Mesenchymal stem cell (in vitro differentiated cells and primary cell): ENCODE measurements around the gene RND3.

Experiments used
- DNase-seq: peaks from one replicate; pipeline ENCODE4 v3.0.0-alpha.2; 2013
- H2AFZ ChIP-seq: one replicate; pipeline ENCODE4 v1.6.1; 2013; ENCODE audit warnings: low read depth, mild to moderate bottlenecking, control low read depth, inconsistent platforms, low read length, moderate library complexity
- H2AK5ac ChIP-seq: 2 replicates; pipeline ENCODE4 v1.6.1; 2013; ENCODE audit warnings: low read length, moderate library complexity, mild to moderate bottlenecking, inconsistent platforms; ENCODE audit not compliant: severe bottlenecking
- H2BK120ac ChIP-seq: one replicate; pipeline ENCODE4 v1.6.1; 2013; ENCODE audit warnings: low read depth, mild to moderate bottlenecking, inconsistent platforms, low read length, moderate library complexity
- H2BK12ac ChIP-seq, 2 experiments: one replicate each; pipeline ENCODE4 v1.6.1; 2013; ENCODE audit warnings: inconsistent platforms in 2 of 2, low read length in 2 of 2, mild to moderate bottlenecking in 2 of 2, moderate library complexity in 2 of 2, control low read depth in 1 of 2
- H2BK15ac ChIP-seq: one replicate; pipeline ENCODE4 v1.6.1; 2013; ENCODE audit warnings: mild to moderate bottlenecking, low read depth, inconsistent platforms; ENCODE audit not compliant: poor library complexity, severe bottlenecking
- H2BK5ac ChIP-seq: 2 replicates; pipeline ENCODE4 v1.6.1; 2013; ENCODE audit warnings: low read depth, mild to moderate bottlenecking, low read length, control low read depth, inconsistent platforms; ENCODE audit not compliant: poor library complexity, severe bottlenecking
- H3K14ac ChIP-seq, 2 experiments: one replicate each; pipeline ENCODE4 v1.6.1; 2013; ENCODE audit warnings: inconsistent platforms in 2 of 2, low read length in 2 of 2, control low read depth in 1 of 2, mild to moderate bottlenecking in 1 of 2, moderate library complexity in 1 of 2
- H3K18ac ChIP-seq, 2 experiments: one replicate each; pipeline ENCODE4 v1.6.1; 2013; ENCODE audit warnings: inconsistent platforms in 2 of 2, low read length in 2 of 2, control low read depth in 1 of 2, low read depth in 1 of 2, mild to moderate bottlenecking in 1 of 2
- H3K23ac ChIP-seq, 2 experiments: one replicate each; pipeline ENCODE4 v1.6.1; 2013; ENCODE audit warnings: inconsistent platforms in 2 of 2, low read length in 2 of 2, mild to moderate bottlenecking in 2 of 2, moderate library complexity in 2 of 2, control low read depth in 1 of 2
- H3K27ac ChIP-seq: 2 replicates; pipeline ENCODE4 v1.5.1; 2013; ENCODE audit warnings: mild to moderate bottlenecking, moderate library complexity, low read length, control low read depth, inconsistent platforms; ENCODE audit not compliant: poor library complexity, severe bottlenecking
- H3K27me3 ChIP-seq, 2 experiments: 2 replicates each; pipeline versions ENCODE4 v1.6.1 to v1.7.0; 2013; ENCODE audit warnings: low read length in 2 of 2, mild to moderate bottlenecking in 2 of 2, moderate library complexity in 2 of 2, control low read depth in 1 of 2, inconsistent platforms in 1 of 2; ENCODE audit not compliant: control insufficient read depth in 1 of 2, insufficient read depth in 1 of 2
- H3K36me3 ChIP-seq, 2 experiments: 2 replicates each; pipeline versions ENCODE4 v1.6.1 to v1.7.0; 2013; ENCODE audit warnings: low read length in 2 of 2, control low read depth in 1 of 2, inconsistent platforms in 1 of 2, low read depth in 1 of 2, mild to moderate bottlenecking in 1 of 2; ENCODE audit not compliant: insufficient read depth in 2 of 2, control insufficient read depth in 1 of 2
- H3K4ac ChIP-seq, 2 experiments: one replicate each; pipeline ENCODE4 v1.6.1; 2013; ENCODE audit warnings: inconsistent platforms in 2 of 2, low read length in 2 of 2, mild to moderate bottlenecking in 2 of 2, moderate library complexity in 2 of 2, control low read depth in 1 of 2, low read depth in 1 of 2
- H3K4me1 ChIP-seq: 2 replicates; pipeline ENCODE4 v1.6.1; 2013; ENCODE audit warnings: low read depth, low read length, control low read depth; ENCODE audit not compliant: control insufficient read depth, insufficient read depth
- H3K4me2 ChIP-seq: 2 replicates; pipeline ENCODE4 v1.6.1; 2013; ENCODE audit warnings: low read length, mild to moderate bottlenecking, inconsistent platforms; ENCODE audit not compliant: poor library complexity, severe bottlenecking
- H3K4me3 ChIP-seq, 2 experiments: 2 replicates each; pipeline versions ENCODE4 v1.5.1 to v1.7.0; 2013; ENCODE audit warnings: low read length in 2 of 2, mild to moderate bottlenecking in 2 of 2, control low read depth in 1 of 2, low read depth in 1 of 2; ENCODE audit not compliant: insufficient read depth in 1 of 2
- H3K79me1 ChIP-seq: replicated peaks from 2 replicates; pipeline ENCODE4 v1.6.1; 2013; ENCODE audit warnings: mild to moderate bottlenecking, control low read depth, low read length, inconsistent platforms; ENCODE audit not compliant: poor library complexity, severe bottlenecking
- H3K9ac ChIP-seq: 2 replicates; pipeline ENCODE4 v1.7.0; 2013; ENCODE audit warnings: mild to moderate bottlenecking, low read length, moderate library complexity
- H3K9me3 ChIP-seq: 2 replicates; pipeline ENCODE4 v1.7.0; 2013; ENCODE audit warnings: mild to moderate bottlenecking, low read length; ENCODE audit not compliant: control insufficient read depth
- H4K8ac ChIP-seq: one replicate; pipeline ENCODE4 v1.6.1; 2013; ENCODE audit warnings: inconsistent platforms, mild to moderate bottlenecking, low read length, moderate library complexity
- H4K91ac ChIP-seq: one replicate; pipeline ENCODE4 v1.6.1; 2013; ENCODE audit warnings: mild to moderate bottlenecking, low read length, inconsistent platforms
- WGBS: methylation state at CpG from one replicate; pipeline ENCODE4 v1.1.7; 2013; ENCODE audit warnings: mixed read lengths; 5-methylcytosine and 5-hydroxymethylcytosine counted together

The RND3 gene

DNA sequence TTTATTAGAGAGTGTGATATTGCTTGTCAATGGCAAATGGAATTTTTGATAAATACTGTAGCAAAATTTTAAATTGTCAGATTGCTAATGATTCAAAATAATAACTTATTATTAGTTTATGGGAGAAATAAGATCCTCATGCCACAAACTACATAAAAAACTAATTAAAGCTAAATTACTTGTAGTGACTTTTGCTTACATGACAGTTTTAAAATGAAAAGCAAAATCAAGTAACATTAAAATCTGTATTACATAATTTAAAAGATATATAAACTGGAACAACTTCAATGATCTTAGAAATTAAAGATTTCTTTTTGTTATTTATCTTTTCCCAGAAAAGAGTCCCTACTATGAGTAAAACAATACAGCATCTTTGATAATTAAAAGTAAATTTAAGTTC lies 17.7 kb upstream of the RND3 start:
- Histone ChIP-seq H3K9me3 (no peaks in the 10 kb centered on the region), H3K27me3 (no peaks in the 10 kb centered on the region), H3K4ac (no peak overlapping the region), H3K79me1 (no peaks in the 10 kb centered on the region), H4K91ac (no peak overlapping the region), H3K36me3 (no peaks in the 10 kb centered on the region), H2BK15ac (no peak overlapping the region), H2BK5ac (no peak overlapping the region), H3K14ac (no peak overlapping the region), H2AFZ (no peak overlapping the region), H3K4me3 (no peak overlapping the region), H3K23ac (no peak overlapping the region), H2BK12ac (no peak overlapping the region), H3K18ac (no peak overlapping the region), H2BK120ac (no peak overlapping the region), H3K4me1 (no peaks in the 10 kb centered on the region), H3K4me2 (no peak overlapping the region), H2AK5ac (no peak overlapping the region), H3K9ac (no peak overlapping the region), H4K8ac (no peak overlapping the region), H3K27ac (no peak overlapping the region)
- DNase-seq = no peak

DNA sequence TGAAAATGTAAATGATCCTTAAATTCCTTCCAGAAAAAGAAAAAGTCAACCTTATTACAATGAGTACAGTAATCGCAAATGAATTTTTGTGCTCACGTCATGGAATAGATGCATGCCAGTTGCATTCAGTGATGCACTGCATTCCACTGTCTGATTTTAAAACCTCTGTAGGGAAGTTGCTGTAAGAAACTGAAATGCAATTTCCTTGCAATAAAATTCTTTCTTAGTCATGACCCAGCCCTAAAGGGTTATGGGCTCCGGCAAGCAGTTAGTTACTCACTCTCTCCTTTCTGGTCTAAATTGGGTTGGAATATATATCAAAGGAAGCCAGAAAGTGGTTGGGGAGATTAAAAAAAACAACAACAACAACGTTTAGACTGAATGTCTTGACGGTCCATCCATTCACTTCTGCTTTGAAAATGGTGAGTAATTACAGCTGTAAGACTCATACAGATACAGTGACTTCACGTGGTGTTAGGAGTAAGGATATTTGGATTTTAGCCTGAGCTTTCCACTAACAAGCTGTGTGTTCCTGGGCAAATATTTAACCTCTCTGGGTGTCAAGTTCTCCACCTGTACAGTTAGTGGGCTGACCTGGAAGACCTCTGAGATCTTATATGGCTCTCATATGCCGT lies 8.6 kb upstream of the RND3 start:
- Histone ChIP-seq H3K23ac (no peak overlapping the region), H2BK120ac (peak overlapping the region; percentile 19), H2BK5ac (no peak overlapping the region), H3K27ac (peak overlapping the region; percentile 39), H2BK15ac (no peak overlapping the region), H3K4ac (no peak overlapping the region), H3K4me1 (no peaks in the 10 kb centered on the region), H3K36me3 (no peaks in the 10 kb centered on the region), H2BK12ac (peak overlapping the region in 1 of 2 experiments; percentile 66), H3K9ac (peak overlapping the region; percentile 83), H4K91ac (no peak overlapping the region), H3K14ac (no peak overlapping the region), H4K8ac (no peak overlapping the region), H3K79me1 (no peaks in the 10 kb centered on the region), H2AK5ac (no peak overlapping the region), H2AFZ (no peak overlapping the region), H3K27me3 (no peaks in the 10 kb centered on the region), H3K4me2 (peak overlapping the region; percentile 11), H3K9me3 (no peaks in the 10 kb centered on the region), H3K4me3 (peak overlapping the region in 1 of 2 experiments; percentile 47), H3K18ac (peak overlapping the region in 1 of 2 experiments; percentile 33)
- DNase-seq = peak; percentile 94
- 12% methylated on average over 7 of the region's 7 CpGs for WGBS

DNA sequence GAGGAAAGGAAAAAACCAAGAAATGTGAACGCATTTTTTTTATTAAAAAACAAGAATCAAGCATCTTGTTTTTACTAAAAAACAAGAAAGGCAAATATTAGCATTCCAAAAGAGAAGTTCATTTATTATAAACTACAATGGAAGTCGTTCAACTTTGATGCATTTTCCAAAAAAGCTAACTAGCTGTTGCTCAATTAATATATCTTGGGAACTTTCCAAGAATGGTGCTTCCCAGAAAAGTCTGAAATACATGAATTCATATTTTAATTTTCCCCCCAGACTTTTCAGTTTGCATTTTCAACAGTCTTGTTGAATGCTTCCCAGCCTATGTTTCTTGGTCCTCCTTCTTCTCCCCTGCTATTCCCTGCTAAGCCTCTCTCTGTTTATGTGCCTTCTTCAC lies 7.5 kb upstream of the RND3 start:
- H3K4me2 ChIP-seq = no peak overlapping the region
- H3K14ac ChIP-seq = no peak overlapping the region
- H2BK5ac ChIP-seq = no peak overlapping the region
- H4K91ac ChIP-seq = no peak overlapping the region
- no peak overlapping the region for H2AFZ ChIP-seq
- H2BK120ac ChIP-seq = no peak overlapping the region
- WGBS = 100% methylated on average over 1 of the region's 2 CpGs
- no peaks in the 10 kb centered on the region for H3K4me1 ChIP-seq
- no peak overlapping the region for H2BK15ac ChIP-seq
- H2AK5ac ChIP-seq = no peak overlapping the region
- no peak overlapping the region for H3K4me3 ChIP-seq
- no peak overlapping the region for H2BK12ac ChIP-seq
- H3K23ac ChIP-seq = no peak overlapping the region
- peak overlapping the region; percentile 83 for H3K9ac ChIP-seq
- no peak overlapping the region for H4K8ac ChIP-seq
- no peaks in the 10 kb centered on the region for H3K9me3 ChIP-seq
- H3K18ac ChIP-seq = no peak overlapping the region
- no peaks in the 10 kb centered on the region for H3K36me3 ChIP-seq
- H3K27me3 ChIP-seq = no peaks in the 10 kb centered on the region
- no peak overlapping the region for H3K27ac ChIP-seq
- H3K79me1 ChIP-seq = no peaks in the 10 kb centered on the region
- no peak overlapping the region for H3K4ac ChIP-seq
- no peak for DNase-seq

DNA sequence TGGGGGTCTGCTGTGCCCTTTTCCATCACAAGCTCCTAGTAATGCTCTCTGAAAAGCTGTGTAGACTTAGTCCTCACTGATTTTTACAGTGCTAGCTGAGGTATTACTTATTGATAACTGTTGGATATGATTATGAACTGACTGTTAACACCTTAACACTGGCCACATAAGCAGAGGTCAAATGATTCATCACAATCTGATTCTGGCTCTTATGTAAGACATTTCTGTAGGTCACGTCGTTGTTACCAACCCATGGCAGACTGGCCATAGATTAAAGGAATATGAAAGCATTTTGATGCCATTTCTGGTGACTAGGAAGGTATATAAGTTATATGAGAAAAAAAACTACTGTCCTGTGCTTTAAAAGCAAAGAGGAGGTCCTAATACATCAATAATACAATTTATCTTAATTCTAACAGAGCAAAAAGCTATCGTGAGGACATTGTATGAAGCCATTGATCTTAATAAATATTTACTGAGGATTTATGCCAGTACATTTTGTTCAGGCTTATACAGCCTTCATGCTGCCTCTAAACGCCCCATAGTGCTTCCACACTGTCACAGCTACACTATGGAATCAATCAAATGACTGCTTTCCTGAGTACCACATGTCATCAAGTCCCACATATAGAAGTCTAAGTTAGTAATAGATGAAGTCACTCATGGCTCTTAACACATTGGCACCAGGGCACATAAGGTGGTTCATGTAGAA lies 6.9 kb upstream of the RND3 start:
- peak overlapping the region; percentile 61 for H2BK120ac ChIP-seq
- H3K14ac ChIP-seq = no peak overlapping the region
- WGBS = 78% methylated on average over 3 of the region's 4 CpGs
- H2BK15ac ChIP-seq = no peak overlapping the region
- no peak overlapping the region for H2AFZ ChIP-seq
- H3K27me3 ChIP-seq = no peaks in the 10 kb centered on the region
- H4K91ac ChIP-seq = no peak overlapping the region
- H3K4ac ChIP-seq = no peak overlapping the region
- no peak for DNase-seq
- H3K23ac ChIP-seq = no peak overlapping the region
- no peak overlapping the region for H2BK12ac ChIP-seq
- no peaks in the 10 kb centered on the region for H3K4me1 ChIP-seq
- H3K36me3 ChIP-seq = no peaks in the 10 kb centered on the region
- no peak overlapping the region for H4K8ac ChIP-seq
- no peak overlapping the region for H3K27ac ChIP-seq
- H2AK5ac ChIP-seq = peak overlapping the region; percentile 59
- H3K79me1 ChIP-seq = no peaks in the 10 kb centered on the region
- no peak overlapping the region for H3K4me3 ChIP-seq
- no peak overlapping the region for H2BK5ac ChIP-seq
- no peak overlapping the region for H3K4me2 ChIP-seq
- H3K9me3 ChIP-seq = no peaks in the 10 kb centered on the region
- H3K9ac ChIP-seq = peak overlapping the region; percentile 83
- H3K18ac ChIP-seq = no peak overlapping the region
